ENCODE results near the gene NRG3. TPM values are rescaled to one million over a fixed set of nuclear protein-coding genes. Genes with fewer than 3 reads are reported as not detected.
"Not testable (repeated sequence)": the region's sequence is repeated elsewhere in the genome, so short reads cannot be mapped to it uniquely, and the experiment has no call there.

The NRG3 gene
- total and polyA plus RNA-seq, 7 donors = 0.03 to 0.10 TPM; not detected in 5

- ATAC-seq = no peak
- no peak for DNase-seq
- TF ChIP-seq CTCF (IDR thresholded peaks at IDR 0.05) = no peak
- intact Hi-C loops (cut with DNase I) = no loop called here
- Histone ChIP-seq H3K9me3 (no peaks in the 10 kb centered on the region), H3K27me3 (ENCODE audit: insufficient read depth in 3 of 3, low read length in 2 of 3) (no peaks in the 10 kb centered on the region), H3K4me1 (no peaks in the 10 kb centered on the region), H3K4me3 (no peak overlapping the region), H3K27ac (no peak overlapping the region), H3K36me3 (ENCODE audit: insufficient read depth in 1 of 2, low read depth in 1 of 2) (no peaks in the 10 kb centered on the region)
- 5 to 18% (median 6%) methylated on average over 1 of the region's 1 CpG for WGBS, 3 donors
Observed at GRCh38 chr10:82319562-82319961, 444.6 kb downstream of the NRG3 start.

- no peaks in the 10 kb centered on the region for H3K36me3 ChIP-seq (ENCODE audit: insufficient read depth in 1 of 2, low read depth in 1 of 2)
- no peak for TF ChIP-seq CTCF (IDR thresholded peaks at IDR 0.05)
- DNase-seq = no peak
- no peaks in the 10 kb centered on the region for H3K9me3 ChIP-seq
- no peak overlapping the region for H3K4me3 ChIP-seq
- H3K27ac ChIP-seq = no peak overlapping the region
- ATAC-seq = no peak
- no peaks in the 10 kb centered on the region for H3K27me3 ChIP-seq (ENCODE audit: insufficient read depth in 3 of 3, low read length in 2 of 3)
- H3K4me1 ChIP-seq = no peaks in the 10 kb centered on the region
- intact Hi-C loops (cut with DNase I) = no loop called here
Observed at GRCh38 chr10:82321724-82322123, 446.7 kb downstream of the NRG3 start.

GRCh38 chr10:82331716-82332115, 456.7 kb downstream of the NRG3 start:
- DNase-seq = no peak
- Histone ChIP-seq H3K36me3 (ENCODE audit: insufficient read depth in 1 of 2, low read depth in 1 of 2) (no peaks in the 10 kb centered on the region), H3K27me3 (ENCODE audit: insufficient read depth in 3 of 3, low read length in 2 of 3) (no peaks in the 10 kb centered on the region), H3K4me1 (no peaks in the 10 kb centered on the region), H3K4me3 (no peak overlapping the region), H3K27ac (no peak overlapping the region), H3K9me3 (no peaks in the 10 kb centered on the region)
- 28 to 58% (median 38%) methylated on average over 2 of the region's 2 CpGs for WGBS, 3 donors
- intact Hi-C loops (cut with DNase I) = no loop called here
- no peak for ATAC-seq
- no peak for TF ChIP-seq CTCF (IDR thresholded peaks at IDR 0.05)

- DNase-seq = no peak
- WGBS, 3 donors = 67 to 88% (median 82%) methylated on average over 1 of the region's 1 CpG
- Histone ChIP-seq H3K4me3 (no peak overlapping the region), H3K36me3 (ENCODE audit: insufficient read depth in 1 of 2, low read depth in 1 of 2) (no peaks in the 10 kb centered on the region), H3K9me3 (no peaks in the 10 kb centered on the region), H3K27me3 (ENCODE audit: insufficient read depth in 3 of 3, low read length in 2 of 3) (no peaks in the 10 kb centered on the region), H3K27ac (no peak overlapping the region), H3K4me1 (no peaks in the 10 kb centered on the region)
- intact Hi-C loops (cut with DNase I) = no loop called here
- TF ChIP-seq CTCF (IDR thresholded peaks at IDR 0.05) = no peak
- no peak for ATAC-seq
Observed at GRCh38 chr10:82335831-82336230, 460.8 kb downstream of the NRG3 start.

- Histone ChIP-seq H3K4me3 (no peak overlapping the region), H3K36me3 (ENCODE audit: insufficient read depth in 1 of 2, low read depth in 1 of 2) (no peaks in the 10 kb centered on the region), H3K27ac (no peak overlapping the region), H3K27me3 (ENCODE audit: insufficient read depth in 3 of 3, low read length in 2 of 3) (no peaks in the 10 kb centered on the region), H3K4me1 (no peaks in the 10 kb centered on the region), H3K9me3 (no peaks in the 10 kb centered on the region)
- no peak for TF ChIP-seq CTCF (IDR thresholded peaks at IDR 0.05)
- WGBS, 3 donors = 67 to 69% (median 69%) methylated on average over 2 of the region's 2 CpGs
- ATAC-seq (no peak), DNase-seq (no peak)
- intact Hi-C loops (cut with DNase I) = no loop called here
Observed at GRCh38 chr10:82340166-82340565, 465.2 kb downstream of the NRG3 start.

- H3K4me3 ChIP-seq; H3K9me3 ChIP-seq; H3K4me1 ChIP-seq; intact Hi-C loops (cut with DNase I); H3K36me3 ChIP-seq (ENCODE audit: insufficient read depth in 1 of 2, low read depth in 1 of 2); H3K27me3 ChIP-seq (ENCODE audit: insufficient read depth in 3 of 3, low read length in 2 of 3); ATAC-seq; H3K27ac ChIP-seq; DNase-seq: not testable (repeated sequence)
- WGBS, 3 donors = 89 to 91% (median 91%) methylated on average over 10 to 17 of the region's 26 CpGs
Observed at GRCh38 chr10:82349590-82349989, 474.6 kb downstream of the NRG3 start.
